K562 treated with DMSO at 1 percent for 4 hours (cell line): Measurements from ENCODE around the gene PSMC5. TPM values are rescaled to one million over a fixed set of nuclear protein-coding genes. Genes with fewer than 3 reads are reported as not detected.

Experiments
- total RNA-seq: library from RNA; unstranded; fragments of 300-600 nt; gene quantifications from 2 replicates; pipeline ENCODE4 v1.2.3, GENCODE V29; 2022; ENCODE audit not compliant: insufficient read depth

PSMC5 gene
- total RNA-seq = 157 and 167 TPM in 2 replicates

DNA sequence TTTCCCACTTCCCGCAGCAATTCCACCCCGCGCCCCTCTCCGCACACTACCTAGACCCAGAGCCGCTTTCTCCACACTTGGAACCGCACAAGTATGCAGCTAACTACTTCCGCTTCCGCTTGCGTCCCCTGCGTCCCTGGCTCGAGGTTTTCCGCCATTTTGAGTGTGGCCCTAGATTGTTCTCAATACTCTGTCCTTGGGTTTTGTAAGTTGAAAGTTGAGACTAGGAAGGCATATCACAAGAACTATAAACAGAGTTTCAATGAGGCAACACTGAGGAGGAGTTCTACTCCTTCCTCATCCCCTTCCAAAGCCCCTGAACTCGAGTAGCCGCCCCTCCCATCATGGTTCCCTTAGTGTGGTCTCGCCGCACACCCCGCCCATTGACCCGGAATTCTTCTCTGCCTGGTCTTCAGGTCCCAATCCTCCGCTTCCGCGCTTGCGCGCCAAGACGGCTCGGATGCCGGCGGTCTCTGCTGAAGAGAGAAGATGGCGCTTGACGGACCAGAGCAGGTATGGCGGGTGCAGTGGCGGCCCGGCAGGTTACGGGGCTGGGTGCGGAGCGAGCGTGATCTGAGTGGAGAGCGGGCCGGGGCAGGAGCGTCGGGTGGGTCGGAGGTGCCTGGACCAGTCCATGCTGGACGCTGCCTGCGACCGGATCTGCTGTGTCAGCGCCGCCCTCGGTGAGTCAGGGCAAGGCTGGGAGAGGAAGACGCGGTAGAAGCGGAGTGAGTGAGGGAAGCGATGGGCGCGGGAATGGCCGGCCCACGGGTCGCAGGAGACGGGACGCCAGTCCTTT is at the start of gene PSMC5, which contains the start of gene FTSJ3:
TSS of gene PSMC5 (plus strand) at position 430 of the 799 bp plus-strand sequence. CDS start at position 490, 60 bp downstream.
TSS of gene FTSJ3 (minus strand) at position 662 of the 799 bp plus-strand sequence. CDS start 761 bp downstream, outside the sequence.

GRCh38 chr17:63842540-63843386 is 15.5 kb downstream of the PSMC5 start, which contains the start of gene SMARCD2:
TSS of gene SMARCD2 (minus strand) at chr17:63842685. CDS start at chr17:63842674, 11 bp downstream.

GRCh38 chr17:63873577-63873976 is 46.3 kb downstream of the PSMC5 start, which contains the start of gene CSH2:
TSS of gene CSH2 (minus strand) at chr17:63873677. CDS start at chr17:63873614, 63 bp downstream.

Other genes starting within 250 kb of the PSMC5 start
- gene TACO1, start 226.5 kb upstream of the PSMC5 start, total RNA-seq = 30.2 and 30.4 TPM in 2 replicates
- 16.7 and 21.2 TPM in 2 replicates for gene MAP3K3, start 205.0 kb upstream of the PSMC5 start, total RNA-seq
- 3.0 and 4.6 TPM in 2 replicates for gene LIMD2, start 127.3 kb upstream of the PSMC5 start, total RNA-seq
- gene STRADA, start 85.6 kb upstream of the PSMC5 start, total RNA-seq = 20.0 TPM in 2 replicates
- gene CCDC47, start 53.8 kb upstream of the PSMC5 start, total RNA-seq = 66.7 and 82.7 TPM in 2 replicates
- 43.1 and 51.5 TPM in 2 replicates for gene DDX42, start 53.3 kb upstream of the PSMC5 start, total RNA-seq
- 22.9 and 28.7 TPM in 2 replicates for gene FTSJ3, start 232 bp downstream of the PSMC5 start, total RNA-seq
- gene SMARCD2, start 15.3 kb downstream of the PSMC5 start, total RNA-seq = 85.6 and 99.0 TPM in 2 replicates
- gene CSH2, start 46.2 kb downstream of the PSMC5 start, total RNA-seq = 1.2 TPM in 1 of 2 replicates, not detected in the other
- not detected in 2 replicates for gene GH2, start 54.5 kb downstream of the PSMC5 start, total RNA-seq
- not detected in 2 replicates for gene CSH1, start 69.1 kb downstream of the PSMC5 start, total RNA-seq
- gene CSHL1, start 83.8 kb downstream of the PSMC5 start, total RNA-seq = not detected in 2 replicates
- gene GH1, start 91.4 kb downstream of the PSMC5 start, total RNA-seq = not detected in 2 replicates
- not detected in 2 replicates for gene CD79B, start 104.9 kb downstream of the PSMC5 start, total RNA-seq
- 0.45 and 4.4 TPM in 2 replicates for gene SCN4A, start 145.5 kb downstream of the PSMC5 start, total RNA-seq
- gene PRR29, start 170.9 kb downstream of the PSMC5 start, total RNA-seq = 0.40 and 2.8 TPM in 2 replicates
- gene ICAM2, start 193.2 kb downstream of the PSMC5 start, total RNA-seq = 29.1 and 29.4 TPM in 2 replicates